GM12891 (cell line): ENCODE measurements around the gene NMNAT3.

Experiments
- POLR2A ChIP-seq: IDR thresholded peaks from 2 replicates; pipeline ENCODE4 v1.6.1; 2011; ENCODE audit warnings: low read depth, low read length, control low read depth
- POLR2AphosphoS5 ChIP-seq: IDR thresholded peaks from 2 replicates; pipeline ENCODE4 v1.6.1; 2011; ENCODE audit warnings: low read depth, low read length, control low read depth
- TAF1 ChIP-seq: IDR thresholded peaks from 2 replicates; pipeline ENCODE4 v1.6.1; 2011; ENCODE audit warnings: low read depth, low read length, control low read depth

- no peak for TF ChIP-seq TAF1
- no peak for TF ChIP-seq POLR2A
- no peak for TF ChIP-seq POLR2AphosphoS5
These were observed 9.4 kb downstream of the NMNAT3 start for GRCh38 chr3:139668332-139668731.
